Loucy (cell line): ENCODE measurements around the gene ELOVL3.
A peak's percentile ranks its signal among the peaks of the same experiment; 100 is the strongest.

Source experiments
- H2AFZ ChIP-seq: fragments of 200-600 bp; sonication (generic); 2 replicates; pipeline ENCODE4 v1.6.0; 2016; ENCODE audit warnings: antibody characterized with exemption, mild to moderate bottlenecking, low read length, moderate library complexity
- H3F3A ChIP-seq: fragments of 200-600 bp; 2 replicates; pipeline ENCODE4 v1.6.0; 2016; ENCODE audit warnings: antibody characterized with exemption, low read depth, mild to moderate bottlenecking
- H3K27me3 ChIP-seq: fragments of 200-600 bp; sonication (generic); 2 replicates; pipeline ENCODE4 v1.6.1; 2014; ENCODE audit warnings: low read length, mild to moderate bottlenecking; ENCODE audit not compliant: insufficient read depth, poor library complexity, severe bottlenecking
- H3K36me3 ChIP-seq: fragments of 200-600 bp; sonication (generic); 2 replicates; pipeline ENCODE4 v1.6.1; 2016; ENCODE audit warnings: low read length; ENCODE audit not compliant: insufficient read depth
- H3K4me1 ChIP-seq: fragments of 200-600 bp; sonication (generic); 2 replicates; pipeline ENCODE4 v1.5.1; 2014; ENCODE audit warnings: low read length, mild to moderate bottlenecking; ENCODE audit not compliant: insufficient read depth, poor library complexity, severe bottlenecking
- H3K4me2 ChIP-seq: fragments of 200-600 bp; sonication (generic); 2 replicates; pipeline ENCODE4 v1.6.0; 2014; ENCODE audit warnings: antibody characterized with exemption, low read length, low read depth, mild to moderate bottlenecking; ENCODE audit not compliant: poor library complexity, severe bottlenecking
- H3K4me3 ChIP-seq: fragments of 200-600 bp; sonication (generic); 2 replicates; pipeline ENCODE4 v1.5.1; 2014; ENCODE audit warnings: low read length, mild to moderate bottlenecking, mixed read lengths; ENCODE audit not compliant: poor library complexity, severe bottlenecking
- H3K79me2 ChIP-seq: fragments of 200-600 bp; sonication (generic); 2 replicates; pipeline ENCODE4 v1.6.1; 2014; ENCODE audit warnings: low read length; ENCODE audit not compliant: insufficient read depth
- H3K9ac ChIP-seq: fragments of 200-600 bp; sonication (generic); 2 replicates; pipeline ENCODE4 v1.6.0; 2014; ENCODE audit warnings: mild to moderate bottlenecking, low read depth, low read length, moderate library complexity; ENCODE audit not compliant: poor library complexity, severe bottlenecking
- H3K9me2 ChIP-seq: fragments of 200-600 bp; sonication (generic); replicated peaks from 2 replicates; pipeline ENCODE4 v1.6.1; 2016; ENCODE audit warnings: low read depth, low read length, mixed read lengths
- H3K9me3 ChIP-seq: fragments of 200-600 bp; sonication (generic); 2 replicates; pipeline ENCODE4 v1.6.1; 2014; ENCODE audit warnings: mild to moderate bottlenecking, antibody characterized with exemption, low read length, low read depth; ENCODE audit not compliant: insufficient read depth
- H4K20me1 ChIP-seq: fragments of 200-600 bp; sonication (generic); 2 replicates; pipeline ENCODE4 v1.6.0; 2014; ENCODE audit warnings: antibody characterized with exemption, low read length, mild to moderate bottlenecking; ENCODE audit not compliant: insufficient read depth, poor library complexity, severe bottlenecking
- CTCF ChIP-seq: fragments of 200-600 bp; sonication (generic); conservative IDR thresholded peaks from 2 replicates; pipeline ENCODE4 v1.5.1; 2014; ENCODE audit warnings: mild to moderate bottlenecking, antibody characterized with exemption, low read length
- EZH2phosphoT487 ChIP-seq: fragments of 200-600 bp; IDR thresholded peaks from 2 replicates; pipeline ENCODE4 v1.6.1; 2018; ENCODE audit warnings: antibody characterized with exemption, mild to moderate bottlenecking, moderate library complexity, borderline replicate concordance

Gene ELOVL3

GRCh38 chr10:102268375-102268888 lies 42.3 kb downstream of the ELOVL3 start:
- Histone ChIP-seq H3K9ac (no peak overlapping the region), H3K4me2 (no peak overlapping the region), H3K9me3 (no peaks in the 10 kb centered on the region), H3K4me1 (peaks cover 15% of the 10 kb centered on the region), H3K4me3 (no peak overlapping the region), H3K9me2 (no peaks in the 10 kb centered on the region), H4K20me1 (peaks cover 20% of the 10 kb centered on the region), H2AFZ (no peak overlapping the region), H3K27me3 (no peaks in the 10 kb centered on the region), H3F3A (no peaks in the 10 kb centered on the region), H3K79me2 (peaks cover 68% of the 10 kb centered on the region), H3K36me3 (peaks cover 41% of the 10 kb centered on the region; the same call in 1 of the 2 replicates)
- TF ChIP-seq CTCF (peak; percentile 58), EZH2phosphoT487 (no peak)

- Histone ChIP-seq H3K4me2 (no peak overlapping the region), H3K36me3 (peaks cover 39% of the 10 kb centered on the region; the same call in 1 of the 2 replicates), H3K9ac (no peak overlapping the region), H3F3A (no peaks in the 10 kb centered on the region), H3K79me2 (peaks cover 68% of the 10 kb centered on the region), H3K9me2 (no peaks in the 10 kb centered on the region), H3K9me3 (no peaks in the 10 kb centered on the region), H3K4me1 (peaks cover 15% of the 10 kb centered on the region), H2AFZ (no peak overlapping the region), H4K20me1 (peaks cover 20% of the 10 kb centered on the region), H3K4me3 (no peak overlapping the region), H3K27me3 (no peaks in the 10 kb centered on the region)
- TF ChIP-seq CTCF (no peak), EZH2phosphoT487 (no peak)
These were observed 42.9 kb downstream of the ELOVL3 start for GRCh38 chr10:102269017-102269416.

- Histone ChIP-seq H3F3A (no peaks in the 10 kb centered on the region), H3K36me3 (peaks cover 31% of the 10 kb centered on the region; the same call in 1 of the 2 replicates), H3K4me2 (no peak overlapping the region), H3K79me2 (peaks cover 69% of the 10 kb centered on the region), H3K4me1 (peaks cover 1% of the 10 kb centered on the region), H2AFZ (no peak overlapping the region), H3K27me3 (no peaks in the 10 kb centered on the region), H4K20me1 (peaks cover 24% of the 10 kb centered on the region), H3K9me2 (no peaks in the 10 kb centered on the region), H3K9ac (no peak overlapping the region), H3K4me3 (no peak overlapping the region), H3K9me3 (no peaks in the 10 kb centered on the region)
- no peak for TF ChIP-seq CTCF
- TF ChIP-seq EZH2phosphoT487: no peak
These were observed 48.0 kb downstream of the ELOVL3 start for GRCh38 chr10:102274062-102274461.
